D721Med (cell line): ENCODE results near the gene MPP1.

Experiments
- DNase-seq: peaks from one replicate; pipeline ENCODE4 v3.0.0; 2011; ENCODE audit warnings: low spot score; ENCODE audit not compliant: insufficient read length
- FAIRE-seq: peaks from 2 replicates; lab custom pipeline; 2011; peaks lifted over from hg19 to GRCh38; lab: Jason Lieb, UNC
- CTCF ChIP-seq: IDR thresholded peaks from 2 replicates; pipeline ENCODE4 v1.5.1; 2012; ENCODE audit warnings: mild to moderate bottlenecking, control low read depth; ENCODE audit not compliant: insufficient read depth; ENCODE audit errors: missing control alignments

Gene MPP1

GRCh38 chrX:154775419-154776349 is 29.6 kb downstream of the MPP1 start:
- no peak for TF ChIP-seq CTCF
- DNase-seq (no peak), FAIRE-seq (no peak)

- DNase-seq = no peak
- no peak for FAIRE-seq
- no peak for TF ChIP-seq CTCF
Observed at GRCh38 chrX:154774622-154775021, 30.7 kb downstream of the MPP1 start.

- DNase-seq (peak; percentile 26), FAIRE-seq (no peak)
- no peak for TF ChIP-seq CTCF
Observed at GRCh38 chrX:154762537-154763296, 42.6 kb downstream of the MPP1 start, which contains the start of gene DKC1. TSS of gene DKC1 (plus strand) at chrX:154762864. CDS start at chrX:154762966, 102 bp downstream.

- no peak for TF ChIP-seq CTCF
- DNase-seq (no peak), FAIRE-seq (no peak)
Observed at GRCh38 chrX:154761977-154762536, 43.2 kb downstream of the MPP1 start.

GRCh38 chrX:154758696-154759095 is 46.6 kb downstream of the MPP1 start:
- FAIRE-seq (no peak), DNase-seq (no peak)
- TF ChIP-seq CTCF = no peak

GRCh38 chrX:154751669-154752271 is 53.5 kb downstream of the MPP1 start:
- no peak for FAIRE-seq
- no peak for TF ChIP-seq CTCF
- DNase-seq = no peak
